GM18870 (cell line): ENCODE measurements around the gene SLC10A3.
"Not testable (repeated sequence)": the region's sequence is repeated elsewhere in the genome, so short reads cannot be mapped to it uniquely, and the experiment has no call there.

ENCODE experiments used
- ATAC-seq: cut with Tn5 transposase; IDR thresholded peaks from one replicate; pipeline ENCODE4 v1.9.1; 2021; ENCODE audit warnings: moderate library complexity; ENCODE audit not compliant: unreplicated experiment

Gene SLC10A3

GRCh38 chrX:154511761-154512160 is 21.3 kb upstream of the SLC10A3 start:
- no peak for ATAC-seq

- no peak for ATAC-seq
Measured at GRCh38 chrX:154509455-154509854, 19.0 kb upstream of the SLC10A3 start.

- no peak for ATAC-seq
Measured at GRCh38 chrX:154508384-154508745, 17.9 kb upstream of the SLC10A3 start.

GRCh38 chrX:154507673-154508383 is 17.4 kb upstream of the SLC10A3 start:
- no peak for ATAC-seq

GRCh38 chrX:154506483-154507332 is 16.3 kb upstream of the SLC10A3 start:
- ATAC-seq = no peak

- ATAC-seq = no peak
Measured at GRCh38 chrX:154505734-154506133, 15.3 kb upstream of the SLC10A3 start.

- ATAC-seq = no peak
Measured at GRCh38 chrX:154502989-154503388, 12.6 kb upstream of the SLC10A3 start.

- no peak for ATAC-seq
Measured at GRCh38 chrX:154502098-154502497, 11.7 kb upstream of the SLC10A3 start.

- not testable (repeated sequence) for ATAC-seq
Measured at GRCh38 chrX:154501423-154501822, 11.0 kb upstream of the SLC10A3 start.

GRCh38 chrX:154496591-154497137 is 6.2 kb upstream of the SLC10A3 start:
- not testable (repeated sequence) for ATAC-seq

GRCh38 chrX:154495472-154495922 is 5.1 kb upstream of the SLC10A3 start:
- no peak for ATAC-seq

GRCh38 chrX:154494715-154495114 is 4.3 kb upstream of the SLC10A3 start:
- ATAC-seq = no peak

GRCh38 chrX:154490021-154490413 is 412 bp downstream of the SLC10A3 start:
- ATAC-seq = no peak

GRCh38 chrX:154489182-154489581 is 1.2 kb downstream of the SLC10A3 start:
- ATAC-seq = no peak

GRCh38 chrX:154488336-154489075 is 1.9 kb downstream of the SLC10A3 start:
- no peak for ATAC-seq

- ATAC-seq = no peak
Measured at GRCh38 chrX:154487518-154488290, 2.7 kb downstream of the SLC10A3 start.

- no peak for ATAC-seq
Measured at GRCh38 chrX:154486396-154487207, 3.8 kb downstream of the SLC10A3 start, which contains the start of gene UBL4A. TSS of gene UBL4A (minus strand) at chrX:154486615. CDS start at chrX:154486584, 31 bp downstream.

GRCh38 chrX:154486052-154486395 is 4.4 kb downstream of the SLC10A3 start:
- ATAC-seq = no peak
